ENCODE measurements around the gene NUDC. TPM values are rescaled to one million over a fixed set of nuclear protein-coding genes. Genes with fewer than 3 reads are reported as not detected.
A peak's percentile ranks its signal among the peaks of the same experiment; 100 is the strongest.
"Not testable (repeated sequence)": the region's sequence is repeated elsewhere in the genome, so short reads cannot be mapped to it uniquely, and the experiment has no call there.

The NUDC gene
- total RNA-seq, result 19.2 TPM

DNA sequence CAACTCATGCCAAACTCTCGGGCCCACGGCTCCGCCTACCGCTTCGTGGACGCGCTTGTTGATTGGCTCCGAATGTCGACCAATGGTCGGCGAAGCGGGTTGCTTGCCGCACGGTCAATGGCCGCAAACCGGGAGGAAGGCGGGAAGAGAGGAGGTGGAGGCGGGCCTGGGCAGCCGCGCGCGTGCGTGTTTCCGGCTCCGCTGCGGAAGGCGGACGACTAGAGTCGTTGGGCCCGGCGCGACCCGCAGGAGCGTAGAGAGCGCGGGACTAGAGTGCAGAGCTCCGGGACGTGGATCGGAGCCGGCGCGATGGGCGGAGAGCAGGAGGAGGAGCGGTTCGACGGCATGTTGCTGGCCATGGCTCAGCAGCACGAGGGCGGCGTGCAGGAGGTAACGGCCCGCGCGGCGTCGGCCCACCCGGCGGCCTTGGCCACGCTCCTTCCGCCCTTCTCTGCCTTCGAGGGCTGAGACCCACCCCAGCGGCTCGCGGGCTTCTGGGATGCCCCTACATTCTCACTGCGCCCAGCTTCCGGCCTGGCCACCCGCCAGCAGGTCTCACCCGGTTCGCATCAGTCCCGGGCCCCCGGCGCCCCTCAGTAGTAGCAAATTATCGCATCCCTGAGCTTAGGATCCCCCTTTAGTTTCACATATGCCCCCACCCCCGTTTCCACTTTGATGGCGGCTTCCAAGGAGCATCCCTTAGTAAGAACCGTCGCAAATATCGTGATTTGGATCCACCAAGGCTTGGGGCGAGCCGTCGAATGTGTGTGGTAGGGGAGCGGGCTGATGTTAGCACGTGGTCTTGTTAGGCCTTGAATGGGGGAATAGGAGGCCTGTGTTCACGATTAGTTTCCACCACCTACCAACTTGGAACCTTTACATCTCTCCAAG, at the start of gene NUDC:
NUDC (plus strand) TSS at position 204 of the 891 bp plus-strand sequence; CDS start at position 310, 106 bp downstream.
- TF ChIP-seq, protein P1, sequence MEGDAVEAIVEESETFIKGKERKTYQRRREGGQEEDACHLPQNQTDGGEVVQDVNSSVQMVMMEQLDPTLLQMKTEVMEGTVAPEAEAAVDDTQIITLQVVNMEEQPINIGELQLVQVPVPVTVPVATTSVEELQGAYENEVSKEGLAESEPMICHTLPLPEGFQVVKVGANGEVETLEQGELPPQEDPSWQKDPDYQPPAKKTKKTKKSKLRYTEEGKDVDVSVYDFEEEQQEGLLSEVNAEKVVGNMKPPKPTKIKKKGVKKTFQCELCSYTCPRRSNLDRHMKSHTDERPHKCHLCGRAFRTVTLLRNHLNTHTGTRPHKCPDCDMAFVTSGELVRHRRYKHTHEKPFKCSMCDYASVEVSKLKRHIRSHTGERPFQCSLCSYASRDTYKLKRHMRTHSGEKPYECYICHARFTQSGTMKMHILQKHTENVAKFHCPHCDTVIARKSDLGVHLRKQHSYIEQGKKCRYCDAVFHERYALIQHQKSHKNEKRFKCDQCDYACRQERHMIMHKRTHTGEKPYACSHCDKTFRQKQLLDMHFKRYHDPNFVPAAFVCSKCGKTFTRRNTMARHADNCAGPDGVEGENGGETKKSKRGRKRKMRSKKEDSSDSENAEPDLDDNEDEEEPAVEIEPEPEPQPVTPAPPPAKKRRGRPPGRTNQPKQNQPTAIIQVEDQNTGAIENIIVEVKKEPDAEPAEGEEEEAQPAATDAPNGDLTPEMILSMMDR (IDR thresholded peaks at IDR 0.05), result no peak
- Histone ChIP-seq H3K4me1 (peaks cover 7 to 18% of the 10 kb centered on the region in 2 donors), H3K27me3 (no peaks in the 10 kb centered on the region), H3K4me3 (peak within 1 kb of the TSS; percentile 77 to 85), H3K27ac (peak within 1 kb of the TSS; percentile 85 to 93), H3K36me3 (peaks cover 28 to 29% of the 10 kb centered on the region in 2 donors), H3K9me3 (no peaks in the 10 kb centered on the region)
- DNase-seq (ENCODE audit: low spot score in 2 of 2), result peak; percentile 82 to 98
- intact Hi-C loops (cut with DNase I), result loop anchor here (1.0 to 5.0 kb wide), 2 partner anchors 21 to 71 kb away; partner anchors contain the start of genes GPATCH3 and TRNP1

DNA sequence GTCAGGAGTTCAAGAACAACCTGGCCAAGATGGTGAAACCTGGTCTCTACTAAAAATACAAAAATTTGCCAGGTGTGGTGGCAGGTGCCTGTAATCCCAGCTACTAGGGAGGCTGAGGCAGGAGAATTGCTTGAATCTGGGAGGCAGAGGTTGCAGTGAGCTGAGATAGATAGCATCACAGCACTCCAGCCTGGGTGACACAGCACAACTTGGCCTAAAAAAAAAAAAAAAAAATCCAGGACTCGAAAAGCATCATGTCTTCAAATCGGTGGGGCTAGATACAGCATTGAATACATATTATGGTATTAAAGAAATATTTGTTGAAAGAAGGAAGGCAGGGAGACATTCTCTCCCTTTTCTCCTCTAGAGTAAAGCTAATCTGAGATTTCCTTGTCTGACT, 48.4 kb upstream of the NUDC start:
- H3K4me3 ChIP-seq; DNase-seq (ENCODE audit: low spot score in 2 of 2); H3K36me3 ChIP-seq; H3K27ac ChIP-seq; intact Hi-C loops (cut with DNase I); H3K9me3 ChIP-seq; H3K27me3 ChIP-seq; H3K4me1 ChIP-seq: not testable (repeated sequence)

DNA sequence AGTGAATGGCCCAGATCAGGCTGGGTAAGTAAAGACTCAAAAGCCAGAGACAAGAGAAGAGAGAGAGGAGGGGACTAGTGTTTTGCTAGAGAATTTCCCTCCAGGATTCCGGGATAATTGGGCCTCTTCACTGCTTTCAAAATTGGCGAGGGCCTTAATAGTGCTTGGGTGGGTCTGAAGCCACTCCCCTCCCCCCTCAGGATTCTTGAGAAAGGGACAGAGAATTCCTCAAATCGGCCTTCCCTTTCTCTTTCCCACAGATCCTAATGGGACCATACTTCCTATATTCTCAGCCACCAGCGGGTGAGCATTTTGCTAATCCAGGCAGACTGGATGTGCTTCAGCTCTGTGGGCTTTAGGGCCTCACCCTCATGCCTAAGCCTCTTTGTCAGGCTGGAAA, 46.6 kb upstream of the NUDC start:
- peaks cover 17 to 20% of the 10 kb centered on the region in 2 donors for H3K36me3 ChIP-seq
- H3K27ac ChIP-seq, result no peak overlapping the region
- DNase-seq (ENCODE audit: low spot score in 2 of 2), result no peak
- no peak overlapping the region for H3K4me3 ChIP-seq
- intact Hi-C loops (cut with DNase I), result loop anchor here (5.0 kb wide), 1 partner anchor 273 kb away; no protein-coding TSS in a partner anchor
- peaks cover 0 to 3% of the 10 kb centered on the region in 2 donors for H3K4me1 ChIP-seq
- H3K9me3 ChIP-seq, result no peaks in the 10 kb centered on the region
- TF ChIP-seq, protein P1 (IDR thresholded peaks at IDR 0.05), result no peak
- H3K27me3 ChIP-seq, result no peaks in the 10 kb centered on the region

DNA sequence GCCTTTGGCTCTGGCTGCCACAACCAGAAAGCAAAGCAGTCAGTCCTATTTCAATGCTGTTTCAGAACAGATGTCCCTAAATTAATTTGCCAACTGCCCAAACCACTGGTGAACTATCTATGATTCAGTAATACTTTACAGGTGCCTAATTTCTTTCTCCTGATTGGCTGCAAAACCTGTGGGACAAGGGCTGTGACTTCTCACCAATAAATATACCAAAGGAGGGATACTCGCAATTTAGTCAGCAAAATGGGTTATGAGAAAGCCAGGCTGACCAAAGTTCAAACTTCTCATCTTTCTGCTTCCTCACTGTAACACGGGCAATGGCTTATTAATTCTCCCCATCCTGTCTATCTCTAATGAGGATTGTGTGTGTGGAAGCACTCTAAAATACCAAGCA, 44.2 kb upstream of the NUDC start:
- TF ChIP-seq, protein P1 (IDR thresholded peaks at IDR 0.05), result no peak
- Histone ChIP-seq H3K36me3 (peaks cover 34 to 42% of the 10 kb centered on the region in 2 donors), H3K4me1 (peaks cover 0 to 3% of the 10 kb centered on the region in 2 donors), H3K27ac (peak overlapping the region; percentile 12 to 61), H3K4me3 (no peak overlapping the region), H3K9me3 (no peaks in the 10 kb centered on the region), H3K27me3 (no peaks in the 10 kb centered on the region)
- intact Hi-C loops (cut with DNase I), result loop anchor here (5.0 kb wide), 1 partner anchor 275 kb away; no protein-coding TSS in a partner anchor
- no peak for DNase-seq (ENCODE audit: low spot score in 2 of 2)

DNA sequence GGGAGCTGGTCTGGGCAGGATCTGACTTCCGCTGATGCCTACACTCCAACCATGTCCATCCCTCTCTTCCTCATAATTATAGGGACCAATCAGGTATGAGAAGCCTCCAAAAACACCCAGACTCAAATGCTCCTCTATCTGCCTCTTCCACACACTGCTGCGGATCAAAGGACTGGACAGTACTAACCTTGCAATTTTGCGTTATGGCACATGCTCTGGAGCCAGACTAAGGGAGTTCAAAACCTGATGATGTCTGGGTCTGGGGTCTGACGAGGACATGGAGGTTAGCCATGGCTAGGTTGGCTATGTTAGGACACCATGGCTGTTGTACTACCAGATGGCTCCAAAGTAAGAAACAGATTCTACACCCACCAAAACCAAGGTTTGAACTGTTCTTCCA, 41.8 kb upstream of the NUDC start:
- peaks cover 57 to 67% of the 10 kb centered on the region in 2 donors for H3K36me3 ChIP-seq
- intact Hi-C loops (cut with DNase I), result loop anchor here (2.0 to 5.0 kb wide), 2 partner anchors 69 to 277 kb away; no protein-coding TSS in a partner anchor

DNA sequence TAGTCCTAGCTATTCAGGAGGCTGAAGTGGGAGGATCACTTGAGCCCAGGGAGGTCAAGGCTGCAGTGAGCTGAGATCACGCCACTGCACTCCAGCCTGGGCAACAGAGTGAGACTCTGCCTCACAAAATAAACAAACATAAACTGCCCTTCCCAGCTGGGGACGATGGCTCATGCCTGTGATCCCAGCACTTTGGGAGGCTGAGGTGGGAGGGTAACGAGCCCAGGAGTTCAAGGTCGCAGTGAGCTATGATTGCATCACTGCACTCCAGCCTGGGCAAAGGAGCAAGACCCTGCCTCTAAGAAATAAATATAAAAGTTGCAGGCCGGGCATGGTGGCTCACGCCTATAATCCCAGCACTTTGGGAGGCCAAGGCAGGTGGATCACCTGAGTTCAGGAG, 39.9 kb upstream of the NUDC start:
- H3K27me3 ChIP-seq; intact Hi-C loops (cut with DNase I); H3K4me1 ChIP-seq; H3K4me3 ChIP-seq; H3K27ac ChIP-seq; H3K9me3 ChIP-seq; DNase-seq (ENCODE audit: low spot score in 2 of 2): not testable (repeated sequence)
- H3K36me3 ChIP-seq, result peaks cover 75 to 84% of the 10 kb centered on the region in 2 donors

More for the DNA sequence above, 41.8 kb upstream of the NUDC start:
- DNase-seq (ENCODE audit: low spot score in 2 of 2), result no peak
- Histone ChIP-seq H3K4me3 (no peak overlapping the region), H3K27me3 (no peaks in the 10 kb centered on the region), H3K4me1 (peaks cover 0 to 3% of the 10 kb centered on the region in 2 donors), H3K27ac (no peak overlapping the region), H3K9me3 (no peaks in the 10 kb centered on the region)
- TF ChIP-seq, protein P1 (IDR thresholded peaks at IDR 0.05), result no peak

Measured in ascending aorta (tissue), 2 donors.